Measurements from ENCODE around the gene CSMD2.

DNA sequence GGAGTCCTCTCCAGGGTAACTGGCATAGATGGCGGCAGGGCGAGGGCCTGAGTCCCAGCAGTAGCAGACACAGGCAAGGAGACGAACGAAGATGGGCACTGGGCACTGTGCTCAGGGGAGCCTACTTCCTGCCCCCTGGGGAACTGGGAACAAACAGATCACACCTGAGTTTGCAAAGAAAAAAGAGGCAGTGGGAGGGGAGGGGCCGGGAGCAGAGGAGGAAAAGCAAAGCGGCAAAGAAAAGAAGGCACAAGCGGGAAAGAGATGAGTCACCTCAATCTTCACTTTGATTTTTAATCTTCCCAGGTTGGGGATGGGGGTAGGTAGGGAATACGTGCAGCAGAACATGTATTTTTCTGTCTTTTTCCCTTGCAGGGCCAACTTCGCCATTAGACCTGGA, 648.6 kb downstream of the CSMD2 start:
- no peak for TF ChIP-seq EZH2phosphoT487 (IDR thresholded peaks at IDR 0.05; ENCODE audit: low read depth)
- TF ChIP-seq, protein P1, sequence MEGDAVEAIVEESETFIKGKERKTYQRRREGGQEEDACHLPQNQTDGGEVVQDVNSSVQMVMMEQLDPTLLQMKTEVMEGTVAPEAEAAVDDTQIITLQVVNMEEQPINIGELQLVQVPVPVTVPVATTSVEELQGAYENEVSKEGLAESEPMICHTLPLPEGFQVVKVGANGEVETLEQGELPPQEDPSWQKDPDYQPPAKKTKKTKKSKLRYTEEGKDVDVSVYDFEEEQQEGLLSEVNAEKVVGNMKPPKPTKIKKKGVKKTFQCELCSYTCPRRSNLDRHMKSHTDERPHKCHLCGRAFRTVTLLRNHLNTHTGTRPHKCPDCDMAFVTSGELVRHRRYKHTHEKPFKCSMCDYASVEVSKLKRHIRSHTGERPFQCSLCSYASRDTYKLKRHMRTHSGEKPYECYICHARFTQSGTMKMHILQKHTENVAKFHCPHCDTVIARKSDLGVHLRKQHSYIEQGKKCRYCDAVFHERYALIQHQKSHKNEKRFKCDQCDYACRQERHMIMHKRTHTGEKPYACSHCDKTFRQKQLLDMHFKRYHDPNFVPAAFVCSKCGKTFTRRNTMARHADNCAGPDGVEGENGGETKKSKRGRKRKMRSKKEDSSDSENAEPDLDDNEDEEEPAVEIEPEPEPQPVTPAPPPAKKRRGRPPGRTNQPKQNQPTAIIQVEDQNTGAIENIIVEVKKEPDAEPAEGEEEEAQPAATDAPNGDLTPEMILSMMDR (IDR thresholded peaks at IDR 0.05; ENCODE audit: low read depth, low read length) = no peak
